Mammary epithelial cell (primary cell): ENCODE data around the gene HIVEP3.

ENCODE experiments used
- EZH2 ChIP-seq: IDR thresholded peaks from 2 replicates; pipeline ENCODE4 v1.6.1; 2012; ENCODE audit warnings: low read length, inconsistent platforms, borderline replicate concordance
- TF ChIP-seq, protein P1 (sequence below), 2 donors: IDR thresholded peaks in 1 of 2; conservative IDR thresholded peaks in 1 of 2; 2 replicates each; pipeline ENCODE4 v1.5.1; 2011 to 2012; ENCODE audit warnings: inconsistent platforms in 2 of 2, low read length in 2 of 2, mild to moderate bottlenecking in 2 of 2, control low read depth in 1 of 2, low read depth in 1 of 2; ENCODE audit not compliant: insufficient read depth in 1 of 2; ENCODE audit errors: extremely low read depth in 1 of 2

DNA sequence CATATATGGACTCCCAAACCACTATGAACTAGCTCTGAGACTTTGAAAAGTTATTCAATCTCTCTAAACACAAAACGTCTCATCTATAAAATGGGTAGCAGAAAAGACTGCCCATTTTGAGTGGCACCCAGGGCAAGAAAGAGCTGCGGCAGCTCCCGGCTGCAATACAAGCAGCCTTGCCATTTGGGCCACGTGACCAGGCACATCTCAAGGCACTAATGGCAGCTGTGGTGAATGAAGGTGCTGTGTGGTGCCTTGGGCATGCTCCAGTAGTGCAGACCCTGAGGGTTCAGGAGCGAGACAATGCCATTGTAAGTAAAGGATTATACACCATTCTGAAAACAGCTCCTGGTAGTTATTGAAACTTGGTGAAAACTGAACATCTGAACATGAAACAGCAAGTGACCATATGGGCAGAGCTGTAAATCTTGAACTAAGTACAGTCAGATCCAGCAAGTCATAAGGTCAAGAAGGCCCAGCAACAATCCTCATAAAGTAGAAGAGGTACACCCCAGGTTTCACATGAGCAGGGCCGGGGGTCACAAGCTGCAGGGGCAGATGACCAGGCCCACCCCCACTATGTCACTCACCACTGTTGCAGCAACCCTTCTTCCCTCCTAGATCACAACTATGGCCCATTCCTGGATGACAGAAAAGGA is 39.4 kb upstream of the HIVEP3 start:
- TF ChIP-seq, protein P1, sequence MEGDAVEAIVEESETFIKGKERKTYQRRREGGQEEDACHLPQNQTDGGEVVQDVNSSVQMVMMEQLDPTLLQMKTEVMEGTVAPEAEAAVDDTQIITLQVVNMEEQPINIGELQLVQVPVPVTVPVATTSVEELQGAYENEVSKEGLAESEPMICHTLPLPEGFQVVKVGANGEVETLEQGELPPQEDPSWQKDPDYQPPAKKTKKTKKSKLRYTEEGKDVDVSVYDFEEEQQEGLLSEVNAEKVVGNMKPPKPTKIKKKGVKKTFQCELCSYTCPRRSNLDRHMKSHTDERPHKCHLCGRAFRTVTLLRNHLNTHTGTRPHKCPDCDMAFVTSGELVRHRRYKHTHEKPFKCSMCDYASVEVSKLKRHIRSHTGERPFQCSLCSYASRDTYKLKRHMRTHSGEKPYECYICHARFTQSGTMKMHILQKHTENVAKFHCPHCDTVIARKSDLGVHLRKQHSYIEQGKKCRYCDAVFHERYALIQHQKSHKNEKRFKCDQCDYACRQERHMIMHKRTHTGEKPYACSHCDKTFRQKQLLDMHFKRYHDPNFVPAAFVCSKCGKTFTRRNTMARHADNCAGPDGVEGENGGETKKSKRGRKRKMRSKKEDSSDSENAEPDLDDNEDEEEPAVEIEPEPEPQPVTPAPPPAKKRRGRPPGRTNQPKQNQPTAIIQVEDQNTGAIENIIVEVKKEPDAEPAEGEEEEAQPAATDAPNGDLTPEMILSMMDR (conservative IDR thresholded peaks at IDR 0.05 in 1 of 2, IDR thresholded peaks at IDR 0.05 in 1 of 2; ENCODE audit: extremely low read depth in 1 of 2, insufficient read depth in 1 of 2, low read depth in 1 of 2, low read length in 2 of 2): no peak
- no peak for TF ChIP-seq EZH2
